ENCODE data around the gene PRKCE. TPM values are rescaled to one million over a fixed set of nuclear protein-coding genes. Genes with fewer than 3 reads are reported as not detected.
A peak's percentile ranks its signal among the peaks of the same experiment; 100 is the strongest.

Gene PRKCE
- total RNA-seq, 1 donor from 2014 or later: 12.0 TPM

DNA sequence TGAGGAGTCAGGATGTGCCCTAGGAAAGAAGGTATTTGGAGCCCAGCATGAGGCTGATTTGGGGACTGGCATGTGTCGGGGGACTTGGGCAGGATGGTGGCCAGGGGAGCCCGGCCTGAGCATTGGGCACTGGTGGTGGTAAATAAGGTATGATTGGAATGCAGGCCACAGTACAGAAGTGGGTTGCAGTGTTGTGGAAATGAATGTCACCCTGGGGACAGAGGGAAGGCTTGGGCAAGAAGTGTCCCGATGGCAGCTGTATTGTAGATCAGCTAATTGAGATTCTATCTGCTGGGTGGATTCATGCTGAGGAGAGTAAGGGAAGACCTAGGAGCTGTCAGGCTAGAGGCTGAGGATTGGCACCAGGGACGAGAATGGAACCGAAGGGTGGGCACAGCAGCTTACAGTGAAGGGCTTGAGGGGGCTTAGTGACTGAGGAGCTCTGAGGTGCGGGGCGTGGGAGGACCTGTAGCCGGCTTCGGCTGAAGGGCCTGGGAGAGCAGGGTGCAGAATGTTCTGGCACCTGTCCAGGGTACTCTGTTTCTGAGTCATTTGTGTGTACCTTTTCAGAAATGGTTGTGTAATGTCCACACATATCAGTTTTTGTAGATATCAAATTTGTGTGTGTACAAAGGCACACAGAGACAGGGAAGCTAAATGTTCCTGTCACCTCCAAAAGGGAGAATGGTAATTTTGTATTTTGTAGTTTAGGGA lies 170.2 kb downstream of the PRKCE start:
- no peak for DNase-seq (ENCODE audit: low spot score)
- Mint-ChIP-seq H3K27me3 (ENCODE audit: low read depth) (no peaks in the 10 kb centered on the region), H3K36me3 (ENCODE audit: low read depth) (no peaks in the 10 kb centered on the region), H3K4me3 (ENCODE audit: unreplicated experiment) (peak overlapping the region; percentile 16), H3K9me3 (ENCODE audit: low read depth) (no peaks in the 10 kb centered on the region), H3K4me1 (ENCODE audit: low read depth) (peaks cover 50% of the 10 kb centered on the region), H3K27ac (ENCODE audit: unreplicated experiment) (peak overlapping the region; percentile 76)
- TF ChIP-seq, protein P1, sequence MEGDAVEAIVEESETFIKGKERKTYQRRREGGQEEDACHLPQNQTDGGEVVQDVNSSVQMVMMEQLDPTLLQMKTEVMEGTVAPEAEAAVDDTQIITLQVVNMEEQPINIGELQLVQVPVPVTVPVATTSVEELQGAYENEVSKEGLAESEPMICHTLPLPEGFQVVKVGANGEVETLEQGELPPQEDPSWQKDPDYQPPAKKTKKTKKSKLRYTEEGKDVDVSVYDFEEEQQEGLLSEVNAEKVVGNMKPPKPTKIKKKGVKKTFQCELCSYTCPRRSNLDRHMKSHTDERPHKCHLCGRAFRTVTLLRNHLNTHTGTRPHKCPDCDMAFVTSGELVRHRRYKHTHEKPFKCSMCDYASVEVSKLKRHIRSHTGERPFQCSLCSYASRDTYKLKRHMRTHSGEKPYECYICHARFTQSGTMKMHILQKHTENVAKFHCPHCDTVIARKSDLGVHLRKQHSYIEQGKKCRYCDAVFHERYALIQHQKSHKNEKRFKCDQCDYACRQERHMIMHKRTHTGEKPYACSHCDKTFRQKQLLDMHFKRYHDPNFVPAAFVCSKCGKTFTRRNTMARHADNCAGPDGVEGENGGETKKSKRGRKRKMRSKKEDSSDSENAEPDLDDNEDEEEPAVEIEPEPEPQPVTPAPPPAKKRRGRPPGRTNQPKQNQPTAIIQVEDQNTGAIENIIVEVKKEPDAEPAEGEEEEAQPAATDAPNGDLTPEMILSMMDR (IDR thresholded peaks at IDR 0.05): no peak

DNA sequence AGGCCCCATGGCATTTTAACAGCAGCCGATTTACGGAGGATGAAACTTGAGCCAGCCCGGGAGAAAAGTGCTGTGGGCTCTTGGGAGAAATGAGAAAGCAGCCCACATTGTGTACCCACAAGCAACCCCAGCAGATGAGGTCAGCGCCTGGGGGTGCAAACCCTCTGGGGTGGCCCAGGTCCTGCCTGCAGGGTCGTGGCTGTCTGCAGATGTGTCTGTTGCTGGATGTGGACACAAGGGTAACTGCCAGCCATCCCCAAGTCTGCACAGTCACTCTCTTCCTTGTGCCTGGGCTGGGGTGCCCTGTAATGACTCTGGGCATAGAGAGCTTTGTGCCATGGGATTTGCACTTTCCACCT lies 170.8 kb downstream of the PRKCE start:
- peaks cover 54% of the 10 kb centered on the region for H3K4me1 Mint-ChIP-seq (ENCODE audit: low read depth)
- no peak overlapping the region for H3K4me3 Mint-ChIP-seq (ENCODE audit: unreplicated experiment)
- no peaks in the 10 kb centered on the region for H3K27me3 Mint-ChIP-seq (ENCODE audit: low read depth)
- no peaks in the 10 kb centered on the region for H3K36me3 Mint-ChIP-seq (ENCODE audit: low read depth)
- peak overlapping the region; percentile 76 for H3K27ac Mint-ChIP-seq (ENCODE audit: unreplicated experiment)
- TF ChIP-seq, protein P1 (IDR thresholded peaks at IDR 0.05): no peak
- no peak for DNase-seq (ENCODE audit: low spot score)
- no peaks in the 10 kb centered on the region for H3K9me3 Mint-ChIP-seq (ENCODE audit: low read depth)

DNA sequence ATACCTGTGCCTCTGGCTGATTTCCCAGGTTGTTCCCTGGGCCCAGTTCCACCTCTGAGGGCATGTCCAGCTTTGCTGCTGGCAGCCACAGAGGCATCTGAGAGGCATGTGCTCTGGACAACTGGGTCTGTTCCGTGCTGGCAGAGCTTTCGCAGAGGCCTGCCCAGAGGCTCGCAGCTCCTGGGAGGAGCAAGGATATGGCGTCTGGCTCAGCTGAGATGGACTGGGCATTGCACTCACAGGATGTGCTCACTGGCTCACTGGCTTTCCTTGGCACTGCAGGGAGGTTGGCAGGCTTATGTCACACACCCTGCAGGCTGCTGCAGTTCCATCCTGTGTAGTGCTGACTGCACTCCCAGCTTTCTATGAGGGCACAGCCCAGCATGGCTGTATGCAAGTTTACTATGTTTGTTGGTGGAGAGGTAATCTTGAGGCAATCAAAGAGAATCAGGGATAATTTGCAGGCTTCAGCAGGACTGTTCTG lies 172.3 kb downstream of the PRKCE start:
- H3K4me3 Mint-ChIP-seq (ENCODE audit: unreplicated experiment): no peak overlapping the region
- no peak overlapping the region for H3K27ac Mint-ChIP-seq (ENCODE audit: unreplicated experiment)
- H3K4me1 Mint-ChIP-seq (ENCODE audit: low read depth): peaks cover 53% of the 10 kb centered on the region
- H3K27me3 Mint-ChIP-seq (ENCODE audit: low read depth): no peaks in the 10 kb centered on the region
- no peaks in the 10 kb centered on the region for H3K36me3 Mint-ChIP-seq (ENCODE audit: low read depth)
- H3K9me3 Mint-ChIP-seq (ENCODE audit: low read depth): no peaks in the 10 kb centered on the region
- TF ChIP-seq, protein P1 (IDR thresholded peaks at IDR 0.05): no peak
- DNase-seq (ENCODE audit: low spot score): no peak

DNA sequence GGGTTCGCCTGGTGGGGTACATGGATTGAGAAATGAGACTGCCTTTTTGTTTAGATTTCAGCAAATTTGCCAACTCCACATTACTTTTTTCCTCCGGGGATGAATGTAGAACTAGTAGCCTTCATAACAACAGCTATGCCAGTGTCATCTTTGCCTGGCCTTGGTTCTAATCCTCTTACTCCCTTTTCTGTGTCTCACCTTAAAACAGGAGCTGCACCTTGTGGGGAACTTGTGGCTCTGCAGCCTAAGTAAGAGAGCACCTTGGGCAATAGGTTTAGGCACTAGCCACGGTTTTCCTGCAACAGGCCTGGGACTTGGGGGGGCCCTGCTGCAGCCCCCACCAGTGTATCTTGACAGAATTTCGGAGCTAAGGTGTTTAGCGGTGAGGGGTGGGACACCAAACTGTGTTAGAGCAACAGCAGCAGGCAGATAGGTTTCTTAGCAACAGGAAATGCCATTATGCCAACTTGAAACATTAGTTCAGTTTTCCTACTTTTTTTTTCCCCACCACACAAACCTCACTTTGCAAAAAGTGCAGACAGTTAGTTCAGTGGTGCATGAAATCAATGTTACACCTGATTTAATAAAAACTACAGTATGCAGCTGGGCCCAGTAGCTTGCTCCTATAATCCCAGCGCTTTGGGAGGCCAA lies 173.7 kb downstream of the PRKCE start:
- Mint-ChIP-seq H3K36me3 (ENCODE audit: low read depth) (peaks cover 3% of the 10 kb centered on the region), H3K9me3 (ENCODE audit: low read depth) (peaks cover 6% of the 10 kb centered on the region), H3K4me3 (ENCODE audit: unreplicated experiment) (no peak overlapping the region), H3K4me1 (ENCODE audit: low read depth) (peaks cover 46% of the 10 kb centered on the region), H3K27me3 (ENCODE audit: low read depth) (no peaks in the 10 kb centered on the region), H3K27ac (ENCODE audit: unreplicated experiment) (no peak overlapping the region)
- DNase-seq (ENCODE audit: low spot score): no peak
- TF ChIP-seq, protein P1 (IDR thresholded peaks at IDR 0.05): no peak

DNA sequence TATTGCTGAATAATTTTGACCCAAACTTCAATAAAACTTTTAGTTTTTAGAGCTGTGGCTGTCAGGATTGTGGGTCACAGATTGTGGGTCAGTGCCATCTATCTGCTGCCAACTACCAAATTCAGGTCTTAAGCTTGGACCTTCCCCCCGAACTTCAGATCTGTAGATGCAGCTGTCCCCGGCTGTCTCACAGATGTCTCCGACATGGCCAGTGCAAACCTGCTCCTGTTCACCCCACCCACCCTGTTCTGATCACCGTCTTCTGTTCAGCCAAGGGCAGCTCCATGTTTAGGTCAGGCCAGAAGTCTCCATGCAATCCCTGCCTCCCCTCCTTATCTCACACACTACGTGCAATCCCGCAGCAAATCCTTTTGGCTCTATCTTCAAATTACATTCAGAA lies 175.0 kb downstream of the PRKCE start:
- H3K27me3 Mint-ChIP-seq (ENCODE audit: low read depth): no peaks in the 10 kb centered on the region
- H3K4me1 Mint-ChIP-seq (ENCODE audit: low read depth): peaks cover 35% of the 10 kb centered on the region
- TF ChIP-seq, protein P1 (IDR thresholded peaks at IDR 0.05): no peak
- peaks cover 12% of the 10 kb centered on the region for H3K36me3 Mint-ChIP-seq (ENCODE audit: low read depth)
- peaks cover 19% of the 10 kb centered on the region for H3K9me3 Mint-ChIP-seq (ENCODE audit: low read depth)
- no peak overlapping the region for H3K4me3 Mint-ChIP-seq (ENCODE audit: unreplicated experiment)
- H3K27ac Mint-ChIP-seq (ENCODE audit: unreplicated experiment): no peak overlapping the region
- no peak for DNase-seq (ENCODE audit: low spot score)
